GM10248 (cell line): ENCODE data around the gene HSP90AB1.

Experiments used
- CTCF ChIA-PET: fragments of 300-600 bp; sonication (Branson Sonifier 250); formaldehyde crosslinking; extraction: SDS; loops from one replicate; lab custom pipeline; 2021; ENCODE audit warnings: antibody characterized with exemption; lab: Yijun Ruan, JAX
- POLR2A ChIA-PET: fragments of 350-650 bp; sonication (Branson Sonifier 250); formaldehyde crosslinking; extraction: SDS; loops from one replicate; lab custom pipeline; 2020; ENCODE audit warnings: antibody characterized with exemption; lab: Yijun Ruan, JAX
- DNase-seq: peaks from one replicate; pipeline ENCODE4 v3.0.0; 2012; ENCODE audit errors: extremely low spot score
- CTCF ChIP-seq: IDR thresholded peaks from 2 replicates; pipeline ENCODE4 v1.5.1; 2012; ENCODE audit warnings: mild to moderate bottlenecking, low read depth; ENCODE audit errors: extremely low read depth, missing control alignments, control extremely low read depth

Gene HSP90AB1

DNA sequence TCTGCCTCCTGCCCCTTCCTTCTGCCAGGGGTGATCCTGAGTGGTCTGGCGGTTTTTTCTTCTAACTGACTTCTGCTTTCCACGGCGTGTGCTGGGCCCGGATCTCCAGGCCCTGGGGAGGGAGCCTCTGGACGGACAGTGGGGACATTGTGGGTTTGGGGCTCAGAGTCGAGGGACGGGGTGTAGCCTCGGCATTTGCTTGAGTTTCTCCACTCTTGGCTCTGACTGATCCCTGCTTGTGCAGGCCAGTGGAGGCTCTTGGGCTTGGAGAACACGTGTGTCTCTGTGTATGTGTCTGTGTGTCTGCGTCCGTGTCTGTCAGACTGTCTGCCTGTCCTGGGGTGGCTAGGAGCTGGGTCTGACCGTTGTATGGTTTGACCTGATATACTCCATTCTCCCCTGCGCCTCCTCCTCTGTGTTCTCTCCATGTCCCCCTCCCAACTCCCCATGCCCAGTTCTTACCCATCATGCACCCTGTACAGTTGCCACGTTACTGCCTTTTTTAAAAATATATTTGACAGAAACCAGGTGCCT is 13.3 kb upstream of the HSP90AB1 start:
- no peak for DNase-seq
- no peak for TF ChIP-seq CTCF
- ChIA-PET CTCF (interaction anchor here (0.9 to 6.2 kb wide), 21 partner anchors 10 to 155 kb away, joined by 3 to 116 read pairs (median 4); partner anchors contain the start of genes HSP90AB1, MYMX, SLC29A1 and SLC35B2), POLR2A (interaction anchor here (0.6 kb wide), 1 partner anchor 12 kb away, joined by 3 read pairs; no protein-coding TSS in a partner anchor)

GRCh38 chr6:44234101-44235025 is 12.5 kb upstream of the HSP90AB1 start:
- peak; percentile 83 for TF ChIP-seq CTCF
- ChIA-PET CTCF (interaction anchor here (0.8 to 6.2 kb wide), 29 partner anchors 10 to 155 kb away, joined by 3 to 116 read pairs (median 4); partner anchors contain the start of genes HSP90AB1, MYMX, SLC29A1 and SLC35B2), POLR2A (interaction anchor here (0.6 kb wide), 1 partner anchor 13 kb away, joined by 3 read pairs; no protein-coding TSS in a partner anchor)
- DNase-seq, result no peak

GRCh38 chr6:44235269-44235668 is 11.6 kb upstream of the HSP90AB1 start:
- DNase-seq, result no peak
- TF ChIP-seq CTCF, result no peak
- CTCF ChIA-PET, result interaction anchor here (0.9 to 6.2 kb wide), 16 partner anchors 9 to 145 kb away, joined by 3 to 116 read pairs (median 4); partner anchors contain the start of genes HSP90AB1, SLC29A1 and SLC35B2
- POLR2A ChIA-PET, result no interaction called here

DNA sequence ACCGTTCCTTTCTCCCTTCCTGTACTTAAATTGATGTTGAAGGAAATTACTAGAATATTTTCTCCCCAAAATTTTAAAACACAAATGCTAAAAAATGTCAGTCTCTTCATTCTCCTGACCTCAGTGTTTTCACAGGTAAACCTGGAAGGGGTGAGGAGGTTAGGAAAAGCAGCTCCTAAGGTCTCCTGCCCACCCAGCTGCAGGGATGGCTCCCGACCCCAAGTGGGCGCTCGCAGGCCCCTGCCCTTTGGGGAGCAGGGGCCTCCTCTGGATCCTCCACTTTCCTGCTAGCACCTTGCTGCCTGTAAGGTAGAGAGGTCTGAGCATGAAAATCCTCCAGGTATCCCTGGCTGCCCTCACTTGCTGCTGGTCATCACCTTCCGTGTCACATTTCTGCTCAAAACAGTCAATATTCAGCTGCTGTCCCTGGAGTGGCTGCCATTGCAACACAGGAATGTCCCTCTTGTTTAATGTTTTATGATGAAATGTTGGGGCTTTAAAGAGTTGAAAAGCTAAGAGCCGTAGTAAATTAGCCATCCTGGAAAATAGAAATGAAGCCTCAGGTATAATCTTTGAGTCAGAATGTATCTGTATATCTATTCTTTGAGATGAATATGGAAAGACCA is 10.9 kb upstream of the HSP90AB1 start:
- no peak for DNase-seq
- ChIA-PET POLR2A (no interaction called here), CTCF (interaction anchor here (1.3 to 6.2 kb wide), 10 partner anchors 9 to 161 kb away, joined by 4 to 116 read pairs (median 10); partner anchors contain the start of genes HSP90AB1, SLC29A1 and SLC35B2)
- no peak for TF ChIP-seq CTCF

DNA sequence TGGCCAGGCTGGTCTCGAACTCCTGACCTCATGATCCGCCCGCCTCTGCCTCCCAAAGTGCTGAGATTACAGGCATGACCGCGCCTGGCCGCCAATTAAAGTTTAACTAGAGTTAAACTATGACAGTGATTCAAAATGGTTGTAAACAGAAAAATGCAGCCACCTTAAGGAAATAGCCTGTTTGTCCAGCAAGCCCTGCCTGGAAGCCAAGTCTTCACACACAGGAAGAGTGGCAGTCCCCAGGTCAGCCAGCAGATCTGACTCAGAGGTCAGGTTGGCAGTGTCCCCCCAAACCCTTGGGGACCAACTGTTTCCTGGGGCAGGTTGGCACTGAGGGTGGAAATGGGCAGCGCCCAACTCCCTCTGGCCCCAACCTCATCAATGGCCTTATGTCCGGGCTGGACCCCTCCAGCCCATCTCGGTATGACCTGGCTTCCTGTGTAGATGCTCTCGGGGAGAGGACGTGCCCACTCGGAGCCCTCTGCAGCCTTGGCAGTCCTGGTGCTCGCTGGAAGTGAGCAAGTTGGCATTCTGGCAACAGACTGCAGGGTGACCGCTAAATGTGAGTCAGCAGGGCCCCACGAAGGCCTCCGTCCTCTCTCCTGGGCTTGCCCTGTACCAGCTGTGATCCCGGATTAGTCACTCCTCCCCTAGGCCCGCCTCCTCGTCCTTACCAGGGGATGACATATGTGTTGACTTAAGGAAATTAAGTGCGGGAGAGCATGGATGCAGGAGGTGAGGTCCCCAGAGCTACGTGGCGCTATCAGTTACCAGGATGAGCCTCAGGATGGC is 9.7 kb upstream of the HSP90AB1 start:
- peak; percentile 69 for DNase-seq
- CTCF ChIA-PET, result interaction anchor here (0.7 to 5.9 kb wide), 27 partner anchors 9 to 549 kb away, joined by 3 to 116 read pairs (median 6); partner anchors contain the start of genes HSP90AB1, MRPS18A, SLC29A1 and SLC35B2
- no peak for TF ChIP-seq CTCF
- POLR2A ChIA-PET, result interaction anchor here (0.5 to 1.3 kb wide), 4 partner anchors 10 to 110 kb away, joined by 4 to 22 read pairs (median 6); partner anchors contain the start of genes HSP90AB1, MRPL14, SLC29A1 and TMEM63B
